GM19467 (cell line): ENCODE measurements around the gene BMPER.

Experiments
- ATAC-seq: cut with Tn5 transposase; IDR thresholded peaks from one replicate; pipeline ENCODE4 v1.9.1; 2021; ENCODE audit warnings: mild to moderate bottlenecking, moderate library complexity; ENCODE audit not compliant: unreplicated experiment

Gene BMPER

DNA sequence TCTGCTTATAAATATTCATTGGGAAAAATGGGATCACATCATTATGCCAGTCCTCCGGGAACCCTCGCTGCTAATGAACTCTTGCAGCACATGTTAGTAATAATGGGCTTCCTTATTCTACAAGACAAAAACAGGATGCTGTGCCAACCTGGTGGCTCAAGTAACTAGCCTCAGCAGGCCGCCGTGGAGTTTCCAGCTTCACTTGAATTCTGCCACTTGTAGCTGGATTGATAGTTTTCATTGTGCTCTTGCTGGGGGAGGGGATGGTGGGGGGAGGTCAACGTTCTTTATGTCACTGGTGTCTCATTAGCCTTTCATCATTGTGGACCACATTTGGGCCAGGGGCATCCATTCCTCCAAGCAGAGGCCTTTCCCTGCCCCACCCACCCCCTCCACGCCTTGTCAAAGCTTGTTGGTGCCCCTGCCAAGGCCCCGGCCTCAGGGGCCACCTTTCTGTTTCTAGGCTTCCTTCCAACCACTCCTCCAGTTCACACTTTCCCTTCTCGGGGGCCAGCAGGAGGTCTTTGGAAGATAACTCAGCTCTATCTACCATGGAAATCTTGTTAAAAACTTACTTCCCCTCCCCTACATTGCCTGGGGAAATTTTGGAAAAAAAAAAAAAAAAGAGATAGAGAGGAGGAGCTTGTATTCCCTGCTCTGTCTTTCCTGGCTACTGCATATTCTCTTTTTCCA lies 153.9 kb downstream of the BMPER start:
- no peak for ATAC-seq

DNA sequence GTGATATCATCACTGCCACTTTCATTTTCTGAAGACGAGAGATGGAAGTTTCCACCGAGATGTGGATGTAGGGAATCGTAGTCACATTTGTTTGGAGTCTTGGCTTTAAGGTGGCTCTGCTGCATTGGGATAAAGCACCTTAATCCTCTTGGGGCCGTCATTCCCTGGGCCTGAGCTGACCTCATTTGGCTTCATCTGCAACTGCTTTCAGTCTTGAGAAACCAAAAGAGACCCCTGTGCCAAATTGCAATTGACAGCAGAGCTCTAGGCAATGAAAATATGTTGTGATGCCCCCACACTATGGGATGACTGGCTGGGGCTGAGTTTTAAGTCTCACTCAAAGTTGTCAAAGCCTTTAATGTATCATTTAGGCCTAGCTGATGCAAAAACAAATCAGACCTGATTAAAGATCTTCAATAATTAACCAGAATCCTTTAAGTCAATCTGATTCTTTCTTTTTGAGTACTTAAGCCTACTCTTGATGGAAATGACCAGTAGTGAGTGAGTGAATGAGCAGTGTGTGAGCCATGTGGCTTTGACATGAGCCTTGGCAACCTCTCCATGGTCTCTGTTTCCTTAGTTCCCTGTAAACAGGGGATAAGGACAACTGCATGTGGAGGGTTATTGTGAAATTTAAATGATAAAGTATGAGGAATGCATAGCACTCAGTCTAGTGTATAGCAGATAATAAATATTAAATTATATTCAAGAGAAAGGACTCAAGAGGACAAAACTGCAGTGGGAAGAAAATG lies 155.0 kb downstream of the BMPER start:
- ATAC-seq: no peak

DNA sequence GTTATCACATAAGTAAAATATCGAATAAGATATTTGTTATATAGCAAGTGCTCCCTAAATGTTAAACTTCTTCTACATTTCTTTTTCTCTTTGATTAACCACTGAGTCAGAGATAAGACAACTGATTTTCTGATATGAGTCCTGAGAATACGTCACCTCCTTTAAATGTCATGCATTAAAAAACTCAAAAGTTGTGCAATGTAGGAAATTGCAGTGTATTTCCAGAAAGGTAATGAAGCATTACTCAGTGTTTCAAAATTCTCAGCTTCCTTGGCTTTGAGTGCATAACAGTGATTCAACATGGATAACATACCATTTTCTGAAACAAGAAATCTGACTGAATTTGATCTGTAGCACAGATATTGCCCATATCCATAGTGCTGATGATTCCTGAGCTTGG lies 155.8 kb downstream of the BMPER start:
- ATAC-seq: no peak

DNA sequence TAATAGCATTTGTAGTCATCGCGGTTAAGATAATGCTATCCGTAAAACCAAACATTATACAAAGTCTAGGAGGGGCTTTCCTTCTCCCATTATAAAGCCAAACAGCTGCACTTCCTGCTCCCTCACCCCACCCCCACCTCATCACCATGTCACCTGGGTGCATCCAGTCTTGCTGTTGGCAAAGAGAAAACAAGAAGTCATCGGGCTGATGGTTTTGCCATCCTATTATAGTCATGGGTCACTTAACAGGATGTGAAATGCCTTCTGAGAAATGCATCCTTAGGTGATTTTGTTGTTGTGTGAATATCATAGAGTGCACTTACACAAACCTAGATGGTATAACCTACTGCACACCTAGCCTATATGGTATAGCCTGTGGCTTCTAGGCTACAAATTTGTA lies 157.0 kb downstream of the BMPER start:
- no peak for ATAC-seq

DNA sequence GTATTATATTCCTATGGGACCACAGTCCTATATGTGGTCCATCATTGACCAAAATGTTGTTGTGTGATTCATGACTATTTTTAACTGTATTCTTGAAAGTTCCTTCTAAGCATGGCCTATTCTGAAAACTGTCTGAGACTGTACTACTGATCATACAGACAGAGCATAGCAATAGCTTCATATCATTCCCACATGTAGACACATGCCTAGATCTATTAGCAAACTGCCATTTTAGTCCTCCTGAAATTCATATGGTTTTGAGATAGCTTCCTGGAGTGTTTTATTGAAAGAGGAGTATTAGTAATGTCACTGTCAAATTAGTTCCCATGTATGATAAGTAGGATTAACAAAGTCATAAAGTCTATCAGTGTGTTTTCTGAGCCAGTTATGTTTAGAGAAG lies 157.5 kb downstream of the BMPER start:
- no peak for ATAC-seq

DNA sequence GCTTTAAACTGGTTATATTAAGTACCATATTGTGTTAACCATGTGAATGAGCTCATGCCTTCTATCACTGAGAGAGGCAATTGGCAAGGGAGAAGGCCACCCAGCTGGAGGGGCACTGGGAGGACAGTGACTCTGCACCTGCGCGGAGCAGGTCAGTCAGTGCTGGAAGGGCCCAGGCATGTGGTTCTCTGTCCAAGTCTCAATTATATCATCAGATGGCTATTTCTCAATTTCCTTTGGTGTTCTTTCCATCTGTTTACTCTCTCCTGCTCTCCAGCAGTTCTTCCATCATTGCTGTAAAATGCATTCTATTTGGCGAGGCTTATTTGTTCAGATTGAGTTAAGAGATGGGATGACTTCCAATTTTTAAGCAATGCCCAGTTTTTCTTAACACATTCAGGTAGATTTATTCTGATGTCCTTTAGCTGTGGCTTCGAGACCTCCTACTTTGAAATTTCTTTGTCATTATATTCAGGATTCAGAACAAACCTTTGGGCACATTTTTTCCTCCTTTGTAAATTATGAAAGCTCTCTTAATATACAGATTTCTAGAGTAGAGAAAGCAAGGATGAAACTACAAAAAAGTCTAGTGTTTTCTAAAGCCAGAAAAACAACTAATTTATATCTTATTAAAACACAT lies 159.3 kb downstream of the BMPER start:
- no peak for ATAC-seq

DNA sequence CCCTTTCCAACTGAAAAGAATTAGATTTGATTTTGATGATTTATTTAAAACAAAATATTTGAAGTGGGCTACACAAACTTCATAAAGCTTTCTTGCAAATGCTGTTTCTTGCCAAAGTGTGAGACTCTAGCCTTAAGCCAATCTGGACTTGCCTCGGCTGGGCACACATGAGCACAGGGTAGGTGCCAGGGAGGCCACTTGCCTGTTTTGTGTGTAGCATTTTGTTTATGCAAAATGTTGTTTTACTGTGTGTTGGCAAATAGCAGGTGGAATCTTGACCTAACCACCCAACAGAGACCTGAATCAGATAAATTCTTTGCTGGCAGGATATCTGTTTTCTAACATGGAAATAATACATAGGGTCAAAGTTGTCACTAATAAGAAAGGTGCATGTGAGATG lies 161.1 kb downstream of the BMPER start:
- ATAC-seq: no peak

DNA sequence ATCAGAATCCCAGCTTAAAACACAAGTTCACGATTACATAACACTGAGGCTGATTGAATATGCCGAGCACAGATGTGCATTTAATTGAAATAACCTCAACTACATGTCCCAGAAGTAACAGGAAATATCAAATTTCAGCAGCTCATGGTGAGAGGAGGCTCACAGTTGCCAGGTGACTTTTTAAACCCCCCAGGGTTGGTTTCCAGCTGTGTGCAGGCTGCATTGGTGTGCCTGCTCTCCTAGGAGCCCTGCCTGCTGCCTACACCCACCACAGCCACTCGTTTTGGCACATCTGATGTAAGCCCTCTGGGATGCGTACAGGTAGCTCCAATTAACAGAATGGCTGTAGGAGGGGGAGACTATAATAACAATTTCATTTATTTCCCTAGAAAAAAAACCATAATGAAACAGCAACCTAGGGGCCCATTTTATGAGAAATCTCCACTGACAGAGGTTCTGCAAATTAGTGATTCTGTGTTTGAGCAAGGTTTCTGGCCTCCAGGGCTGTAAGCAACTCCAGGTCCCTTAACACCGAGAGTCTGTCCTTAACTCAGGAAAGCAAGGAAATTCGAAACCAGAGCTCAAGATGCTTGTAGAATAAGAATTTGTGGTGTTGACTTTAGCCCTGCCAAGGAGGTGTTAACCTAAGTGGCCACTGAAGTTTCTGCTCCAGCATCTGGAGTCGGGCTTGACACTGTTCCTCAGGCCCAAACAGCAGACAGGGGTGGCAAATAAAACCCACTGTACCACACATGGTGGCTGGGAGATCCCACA lies 161.9 kb downstream of the BMPER start:
- ATAC-seq: no peak

DNA sequence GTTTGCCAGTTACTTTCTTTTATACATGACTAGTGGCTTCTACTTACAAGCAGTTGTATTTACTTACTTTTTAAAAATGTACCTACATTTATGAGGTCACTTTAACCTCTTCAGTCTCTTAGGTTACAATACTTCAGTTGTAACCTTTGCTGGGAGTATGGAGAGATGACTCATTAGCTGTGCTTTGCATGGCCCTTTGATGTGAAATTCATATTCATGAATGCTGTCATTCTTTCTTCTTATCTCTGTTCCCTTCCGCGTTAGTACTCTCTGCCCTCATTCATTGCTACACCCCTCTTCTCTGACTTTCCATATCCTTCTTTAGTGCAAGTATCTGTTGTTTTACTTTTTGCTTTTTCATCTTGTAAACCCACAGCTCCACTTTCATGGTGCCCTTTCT lies 164.3 kb downstream of the BMPER start:
- ATAC-seq: no peak

DNA sequence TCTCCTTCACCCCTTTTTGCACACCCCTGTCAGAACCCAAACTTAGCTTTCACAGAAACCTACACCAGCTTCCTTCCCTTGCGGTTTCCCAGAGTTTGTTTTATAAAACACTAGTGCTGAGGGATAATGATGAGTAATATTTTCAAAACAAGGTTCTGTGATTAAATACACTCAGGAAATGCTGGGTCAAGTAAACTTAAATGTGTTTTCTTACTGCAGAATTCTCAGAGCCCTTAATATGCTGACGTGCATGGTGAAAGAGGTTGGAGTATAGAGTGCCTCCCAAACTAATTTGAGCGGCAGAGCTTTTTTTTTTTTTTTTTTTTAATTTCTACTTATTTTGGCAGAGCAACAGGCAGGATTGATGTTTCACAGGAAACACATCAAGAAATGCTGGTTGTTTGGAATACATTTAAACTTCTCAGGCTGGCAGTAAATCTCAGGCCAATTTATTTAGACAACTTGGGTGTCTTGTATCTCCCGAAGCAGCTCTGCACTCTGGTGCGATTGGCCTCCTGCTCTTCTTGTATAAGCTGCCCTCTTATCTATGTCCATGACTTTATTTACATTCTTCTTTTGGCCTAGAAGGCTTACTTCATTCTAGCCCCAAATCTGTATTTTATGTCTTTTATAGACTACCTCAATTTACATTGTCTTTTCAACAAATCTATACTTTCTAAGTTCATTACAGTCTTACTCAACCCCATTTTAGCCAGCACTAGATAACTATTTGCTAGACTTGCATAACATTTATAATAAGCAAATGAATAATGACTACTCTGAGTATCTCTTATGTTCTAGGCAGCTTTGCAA lies 165.4 kb downstream of the BMPER start:
- no peak for ATAC-seq

DNA sequence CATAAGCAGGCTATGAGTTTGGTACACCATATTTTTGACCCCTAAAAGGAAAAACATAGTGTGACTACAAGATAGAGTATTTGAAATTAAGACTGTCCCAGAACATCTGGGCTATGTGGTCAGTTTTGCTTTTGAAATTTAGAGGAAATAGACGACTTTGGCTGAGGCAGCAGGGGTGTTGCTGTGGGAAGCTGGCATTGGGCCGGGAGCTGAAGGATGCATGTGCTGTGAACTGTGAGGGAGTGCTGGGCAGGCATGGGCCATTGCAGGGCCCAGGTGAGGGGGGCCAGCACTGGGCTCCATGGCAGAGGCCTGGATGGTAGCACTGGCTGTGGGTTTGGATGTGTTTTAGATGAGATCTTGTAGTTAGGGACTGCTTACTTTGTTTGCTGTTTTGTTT lies 168.3 kb downstream of the BMPER start:
- no peak for ATAC-seq

DNA sequence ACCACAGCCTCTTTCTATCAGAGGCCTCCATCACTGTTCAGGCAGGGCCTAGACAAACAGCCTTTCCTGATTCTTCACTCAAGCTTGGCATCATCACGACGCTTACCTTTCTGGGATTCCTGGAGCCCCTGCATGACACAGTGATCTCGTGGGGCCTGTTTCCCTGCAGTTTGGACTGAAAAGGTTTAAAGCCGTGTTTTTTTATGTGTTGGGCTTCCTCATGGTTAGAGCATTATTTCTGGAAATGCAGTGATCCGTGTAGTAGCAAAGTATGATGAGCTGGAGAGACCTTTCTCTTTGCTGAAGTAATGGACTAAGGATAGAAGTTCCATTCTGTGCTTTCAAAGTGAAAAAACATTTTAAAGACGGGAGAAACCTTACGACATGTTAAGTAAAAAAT lies 169.1 kb downstream of the BMPER start:
- ATAC-seq: no peak

DNA sequence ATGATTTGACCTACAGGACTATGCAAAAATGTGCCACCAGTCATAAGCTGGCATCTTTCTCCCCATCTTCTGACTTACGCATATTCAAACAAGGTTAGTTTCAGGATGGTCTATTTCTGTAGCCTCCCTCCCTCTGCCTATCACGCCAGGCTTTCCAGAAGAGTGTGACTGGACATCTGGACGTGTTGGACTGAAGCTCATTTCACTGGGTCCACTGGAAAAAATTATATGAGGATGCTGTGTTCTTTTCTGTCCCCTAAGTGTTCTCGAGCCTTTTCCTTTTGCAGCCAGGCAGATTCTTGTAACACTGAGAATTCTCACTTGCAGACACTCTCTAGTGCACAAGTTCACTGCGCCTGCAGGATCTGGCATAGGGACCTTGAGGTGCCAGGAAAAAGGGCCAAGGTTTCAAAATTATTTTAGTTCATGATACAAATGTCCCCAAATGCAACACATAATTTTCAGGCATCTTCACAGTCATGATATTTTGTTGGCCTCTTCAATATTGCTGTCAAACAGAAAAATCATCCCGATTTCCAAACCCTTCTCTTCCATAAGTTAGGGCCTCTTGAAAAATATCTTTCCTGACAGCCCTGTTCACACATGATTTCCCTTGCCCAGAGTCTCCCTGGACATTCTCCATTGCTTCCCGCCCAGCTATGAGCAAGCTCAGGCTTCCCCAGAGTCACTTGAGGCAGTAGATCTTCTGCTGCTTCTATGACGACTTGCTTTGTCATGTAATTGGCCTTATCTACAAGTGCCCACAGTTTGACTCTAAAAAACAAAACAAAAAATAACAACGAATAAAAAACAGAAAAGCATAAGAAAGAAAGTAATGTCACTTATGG lies 170.4 kb downstream of the BMPER start:
- ATAC-seq: no peak

DNA sequence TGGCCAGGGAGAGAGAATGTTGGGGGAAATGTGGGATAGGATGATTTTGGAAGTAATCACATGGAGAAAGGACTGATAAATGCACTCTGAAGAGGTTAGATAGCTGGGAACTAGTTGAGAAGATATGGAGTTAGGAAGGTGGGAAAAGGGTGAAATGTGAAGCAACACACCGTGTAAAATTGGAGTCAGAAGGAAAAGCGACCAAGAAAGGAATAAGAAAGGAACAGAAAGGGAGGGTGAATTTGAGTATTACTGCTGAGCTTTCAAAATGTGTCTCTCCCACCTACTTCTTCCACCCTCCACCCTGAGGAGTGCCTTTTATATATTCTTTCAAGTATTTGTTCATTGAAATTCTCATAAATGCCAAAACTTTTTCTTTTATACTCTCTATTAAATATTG lies 171.8 kb downstream of the BMPER start:
- ATAC-seq: no peak

DNA sequence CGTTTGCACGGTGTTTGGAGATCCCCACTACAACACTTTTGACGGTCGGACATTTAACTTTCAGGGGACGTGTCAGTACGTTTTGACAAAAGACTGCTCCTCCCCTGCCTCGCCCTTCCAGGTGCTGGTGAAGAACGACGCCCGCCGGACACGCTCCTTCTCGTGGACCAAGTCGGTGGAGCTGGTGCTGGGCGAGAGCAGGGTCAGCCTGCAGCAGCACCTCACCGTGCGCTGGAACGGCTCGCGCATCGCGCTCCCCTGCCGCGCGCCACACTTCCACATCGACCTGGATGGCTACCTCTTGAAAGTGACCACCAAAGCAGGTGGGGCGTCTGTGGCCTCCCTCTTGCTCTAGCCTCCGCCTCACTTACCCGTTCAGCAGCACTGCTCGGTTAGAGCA lies 173.5 kb downstream of the BMPER start:
- ATAC-seq: no peak

DNA sequence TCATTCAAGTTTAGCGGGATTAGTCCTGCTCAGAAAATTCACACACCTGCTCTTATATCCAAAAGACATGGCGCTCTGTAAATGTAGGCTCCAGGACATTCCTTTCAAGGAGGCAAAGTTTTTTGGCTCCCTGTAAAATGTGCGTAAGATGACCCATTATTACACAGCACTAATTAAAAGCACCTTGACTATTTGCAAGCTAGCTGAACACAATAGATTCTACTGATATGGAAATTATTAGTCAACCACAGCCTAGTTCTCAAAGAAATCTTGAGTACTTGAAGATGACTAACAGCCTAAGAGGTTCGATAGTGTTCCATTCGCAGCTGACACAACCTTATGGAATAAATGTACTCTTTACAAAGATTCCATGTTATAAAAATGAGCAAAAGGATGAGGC lies 175.2 kb downstream of the BMPER start:
- ATAC-seq: no peak

DNA sequence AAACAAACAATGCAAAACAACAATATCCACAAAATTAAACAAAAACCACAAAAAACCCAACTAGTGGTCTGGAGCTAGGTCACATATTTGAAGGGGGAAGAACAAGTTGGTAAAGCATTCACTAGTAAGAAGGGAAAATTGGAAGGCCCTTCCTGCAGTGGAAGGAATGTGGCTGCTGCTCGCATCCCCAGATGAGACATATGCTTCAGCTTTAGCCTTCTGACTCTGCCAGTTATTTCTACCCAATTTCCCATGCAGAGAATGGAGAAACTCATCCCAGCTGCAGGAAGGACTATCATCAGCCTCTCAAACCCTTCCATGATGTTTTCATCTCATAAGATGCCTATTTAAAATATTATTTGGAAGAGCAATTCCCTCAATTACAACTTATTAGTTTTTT lies 176.6 kb downstream of the BMPER start:
- ATAC-seq: no peak

DNA sequence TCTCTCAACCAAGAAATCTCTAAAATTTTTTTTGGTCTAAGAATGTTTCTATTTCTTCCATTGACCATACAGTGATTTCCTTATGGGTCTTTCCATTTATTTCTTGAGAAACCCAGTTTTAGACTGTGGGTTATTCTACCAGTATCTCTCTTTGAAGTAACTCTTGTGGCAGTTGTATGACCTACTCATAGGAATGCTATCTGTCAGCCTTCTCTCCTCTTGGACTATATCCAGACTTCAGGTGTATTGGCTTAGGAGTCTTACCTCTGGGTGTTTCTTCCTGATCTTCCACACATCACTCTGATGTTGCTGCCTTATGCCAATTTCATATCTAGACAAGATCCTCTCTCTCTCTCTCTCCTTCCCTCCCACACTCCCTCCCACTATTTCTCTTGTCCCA lies 178.1 kb downstream of the BMPER start:
- no peak for ATAC-seq

DNA sequence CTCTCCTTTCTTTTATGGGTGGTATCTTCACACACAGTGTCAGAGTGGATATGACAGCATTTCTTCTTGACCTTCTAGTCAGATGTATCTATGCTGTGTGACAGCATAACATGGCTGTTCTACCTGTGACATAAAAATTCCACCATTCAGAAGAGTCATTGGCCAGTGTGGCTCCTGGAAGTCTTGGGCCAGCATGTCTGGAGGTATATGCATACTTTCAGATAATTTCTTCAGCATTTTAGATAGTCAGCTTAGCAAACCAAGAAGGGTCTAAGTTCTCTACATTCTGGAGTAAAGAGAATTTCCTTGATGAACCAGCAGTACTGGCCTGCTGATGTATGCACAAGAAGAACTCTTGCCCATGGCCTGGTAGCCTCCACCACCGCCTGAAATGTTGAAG lies 179.3 kb downstream of the BMPER start:
- ATAC-seq: no peak

DNA sequence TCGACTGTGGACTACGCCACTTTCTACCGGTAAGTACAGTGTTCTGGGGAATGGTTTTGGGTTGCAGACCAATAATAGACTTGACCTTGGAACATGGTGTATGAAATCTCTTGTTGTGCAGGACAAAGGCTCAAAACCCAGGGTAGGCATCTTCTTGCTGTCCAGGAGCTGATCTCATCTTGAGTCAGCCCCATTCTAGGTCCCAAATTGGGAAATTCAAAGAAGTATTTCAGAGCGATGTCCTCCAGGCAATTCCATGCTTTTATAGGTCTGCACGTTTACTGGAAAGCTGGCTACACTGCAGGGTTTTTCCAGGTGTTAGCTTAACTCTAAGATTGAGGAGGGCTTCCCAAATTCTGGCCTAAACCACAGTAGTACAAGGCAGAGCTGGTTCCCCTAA lies 180.7 kb downstream of the BMPER start:
- no peak for ATAC-seq
